ENCODE data around the gene PFDN2. TPM values are rescaled to one million over a fixed set of nuclear protein-coding genes. Genes with fewer than 3 reads are reported as not detected.

The PFDN2 gene
- total and polyA plus RNA-seq, 10 donors: 14.9 to 140 (median 42.5) TPM

- H3K4me1 ChIP-seq: peaks cover 24 to 68% (median 53%) of the 10 kb centered on the region in 6 donors
- DNase-seq: peak; percentile 71
- peaks cover 0 to 63% (median 32%) of the 10 kb centered on the region in 6 donors for H3K36me3 ChIP-seq
- peak overlapping the region in 6 of 8 donors; percentile 64 to 95 (median 81) for H3K4me3 ChIP-seq
- H3K9me3 ChIP-seq: no peaks in the 10 kb centered on the region
- TF ChIP-seq POLR2A (IDR thresholded peaks at IDR 0.05): no peak
- no peak for TF ChIP-seq CTCF (IDR thresholded peaks at IDR 0.05 in 8 of 11, conservative IDR thresholded peaks at IDR 0.05 in 3 of 11)
- TF ChIP-seq POLR2AphosphoS5 (IDR thresholded peaks at IDR 0.05): no peak
- 68 to 75% (median 71%) methylated on average over 14 of the region's 14 CpGs for WGBS, 5 donors
- no peaks in the 10 kb centered on the region for H3K27me3 ChIP-seq (replicated peaks in 1 of 7)
- peak overlapping the region; percentile 87 to 92 (median 88) for H3K27ac ChIP-seq
- intact Hi-C loops (cut with DNase I; ENCODE audit: low total_unique reads): no loop called here
Measured at GRCh38 chr1:161164901-161165610, 47.2 kb upstream of the PFDN2 start.

DNA sequence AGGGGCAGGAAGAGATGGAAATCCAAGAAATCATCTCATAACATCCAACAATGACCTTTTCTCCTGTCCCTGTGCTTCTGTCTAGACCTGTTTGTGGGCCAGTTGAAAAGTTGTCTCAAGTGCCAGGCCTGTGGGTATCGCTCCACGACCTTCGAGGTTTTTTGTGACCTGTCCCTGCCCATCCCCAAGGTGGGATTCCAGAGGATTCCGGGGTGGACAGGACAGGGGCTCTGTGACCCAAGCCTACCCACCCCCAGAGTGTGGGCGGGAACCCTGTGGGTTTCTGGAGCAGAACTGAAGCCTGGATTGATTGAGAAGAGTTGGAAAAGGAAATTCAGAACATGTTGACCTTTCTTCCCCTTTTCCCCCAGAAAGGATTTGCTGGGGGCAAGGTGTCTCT is 46.0 kb upstream of the PFDN2 start:
- DNase-seq: peak; percentile 73
- no peaks in the 10 kb centered on the region for H3K9me3 ChIP-seq
- intact Hi-C loops (cut with DNase I; ENCODE audit: low total_unique reads): no loop called here
- peaks cover 0 to 50% (median 25%) of the 10 kb centered on the region in 6 donors for H3K36me3 ChIP-seq
- WGBS, 5 donors: 91 to 98% (median 95%) methylated on average over 5 of the region's 5 CpGs
- H3K4me3 ChIP-seq: no peak overlapping the region
- no peak for TF ChIP-seq POLR2A (IDR thresholded peaks at IDR 0.05)
- no peak for TF ChIP-seq CTCF (IDR thresholded peaks at IDR 0.05 in 8 of 11, conservative IDR thresholded peaks at IDR 0.05 in 3 of 11)
- no peak for TF ChIP-seq POLR2AphosphoS5 (IDR thresholded peaks at IDR 0.05)
- no peaks in the 10 kb centered on the region for H3K27me3 ChIP-seq (replicated peaks in 1 of 7)
- peak overlapping the region in 2 of 8 donors; percentile 9 to 16 for H3K27ac ChIP-seq
- peaks cover 30 to 78% (median 61%) of the 10 kb centered on the region in 6 donors for H3K4me1 ChIP-seq

DNA sequence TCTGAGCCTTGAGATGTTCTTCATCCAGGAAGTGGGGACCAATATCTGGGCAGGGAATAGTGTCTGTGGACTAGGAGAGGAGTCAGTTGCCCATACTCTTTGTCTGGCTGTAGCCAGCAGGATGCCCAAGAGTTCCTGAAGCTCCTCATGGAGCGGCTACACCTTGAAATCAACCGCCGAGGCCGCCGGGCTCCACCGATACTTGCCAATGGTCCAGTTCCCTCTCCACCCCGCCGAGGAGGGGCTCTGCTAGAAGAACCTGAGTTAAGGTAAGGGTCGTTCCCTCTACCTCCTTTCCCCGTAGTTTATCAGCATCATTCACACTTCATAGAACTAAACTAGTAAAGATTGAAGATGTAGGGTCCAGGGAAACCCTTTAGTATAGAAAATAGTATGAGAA is 45.0 kb upstream of the PFDN2 start:
- intact Hi-C loops (cut with DNase I; ENCODE audit: low total_unique reads): no loop called here
- peaks cover 0 to 57% (median 28%) of the 10 kb centered on the region in 6 donors for H3K36me3 ChIP-seq
- H3K9me3 ChIP-seq: no peaks in the 10 kb centered on the region
- no peak for TF ChIP-seq CTCF (IDR thresholded peaks at IDR 0.05 in 8 of 11, conservative IDR thresholded peaks at IDR 0.05 in 3 of 11)
- TF ChIP-seq POLR2A (IDR thresholded peaks at IDR 0.05): no peak
- no peak for TF ChIP-seq POLR2AphosphoS5 (IDR thresholded peaks at IDR 0.05)
- H3K27me3 ChIP-seq (replicated peaks in 1 of 7): no peaks in the 10 kb centered on the region
- H3K27ac ChIP-seq: no peak overlapping the region
- H3K4me3 ChIP-seq: no peak overlapping the region
- peaks cover 30 to 80% (median 60%) of the 10 kb centered on the region in 6 donors for H3K4me1 ChIP-seq
- DNase-seq: peak; percentile 69
- WGBS, 5 donors: 94 to 97% (median 95%) methylated on average over 10 of the region's 10 CpGs

GRCh38 chr1:161162052-161162451 is 44.2 kb upstream of the PFDN2 start:
- H3K9me3 ChIP-seq: no peaks in the 10 kb centered on the region
- peaks cover 26 to 73% (median 52%) of the 10 kb centered on the region in 6 donors for H3K4me1 ChIP-seq
- intact Hi-C loops (cut with DNase I; ENCODE audit: low total_unique reads): no loop called here
- no peak overlapping the region for H3K4me3 ChIP-seq
- peak overlapping the region in 2 of 8 donors; percentile 2 to 25 for H3K27ac ChIP-seq
- TF ChIP-seq POLR2AphosphoS5 (IDR thresholded peaks at IDR 0.05) (no peak), POLR2A (IDR thresholded peaks at IDR 0.05) (no peak), CTCF (IDR thresholded peaks at IDR 0.05 in 8 of 11, conservative IDR thresholded peaks at IDR 0.05 in 3 of 11) (no peak)
- 74 to 85% (median 80%) methylated on average over 7 of the region's 7 CpGs for WGBS, 5 donors
- DNase-seq: no peak
- H3K27me3 ChIP-seq (replicated peaks in 1 of 7): no peaks in the 10 kb centered on the region
- peaks cover 0 to 65% (median 30%) of the 10 kb centered on the region in 6 donors for H3K36me3 ChIP-seq
